GM12878 (cell line): ENCODE data around the gene SPATA9.

ENCODE experiments used
- BACH1 ChIP-seq: fragments of 450-650 bp; IDR thresholded peaks from 2 replicates; pipeline ENCODE4 v1.6.1; 2017; ENCODE audit warnings: mild to moderate bottlenecking, borderline replicate concordance
- NBN ChIP-seq: fragments of 450-650 bp; IDR thresholded peaks from 2 replicates; pipeline ENCODE4 v1.6.1; 2016
- POLR2A ChIP-seq: IDR thresholded peaks from 2 replicates; pipeline ENCODE4 v1.6.1; 2011; ENCODE audit warnings: low read depth, mild to moderate bottlenecking, low read length
- POLR2AphosphoS5 ChIP-seq: IDR thresholded peaks from 2 replicates; pipeline ENCODE4 v1.6.1; 2011; ENCODE audit warnings: mild to moderate bottlenecking, low read length, inconsistent platforms
- SREBF2 ChIP-seq: IDR thresholded peaks from 2 replicates; pipeline ENCODE4 v1.6.1; 2012; ENCODE audit warnings: mild to moderate bottlenecking, low read length
- SRF ChIP-seq, 2 experiments: IDR thresholded peaks; 2 replicates each; pipeline ENCODE4 v1.6.1; 2011; ENCODE audit warnings: low read depth in 2 of 2, low read length in 2 of 2, mild to moderate bottlenecking in 1 of 2, moderate library complexity in 1 of 2
- TF ChIP-seq, protein P1 (sequence below), 3 experiments: IDR thresholded peaks in 2 of 3; conservative IDR thresholded peaks in 1 of 3; 2 replicates each; pipeline ENCODE4 v1.5.1; 2011; ENCODE audit warnings: low read depth in 3 of 3, low read length in 3 of 3, mild to moderate bottlenecking in 3 of 3, control low read depth in 2 of 3, moderate library complexity in 2 of 3, inconsistent platforms in 1 of 3, mixed read lengths in 1 of 3; ENCODE audit not compliant: control insufficient read depth in 2 of 3, insufficient read depth in 1 of 3; ENCODE audit errors: extremely low read depth in 1 of 3

- TF ChIP-seq POLR2A (peak; percentile 77), SRF (IDR thresholded peaks at IDR 0.05; ENCODE audit: low read depth in 2 of 2, low read length in 2 of 2) (no peak), POLR2AphosphoS5 (peak; percentile 65), BACH1 (peak; percentile 57; the same call in 1 of the 2 replicates), NBN (no peak), SREBF2 (no peak)
- TF ChIP-seq, protein P1, sequence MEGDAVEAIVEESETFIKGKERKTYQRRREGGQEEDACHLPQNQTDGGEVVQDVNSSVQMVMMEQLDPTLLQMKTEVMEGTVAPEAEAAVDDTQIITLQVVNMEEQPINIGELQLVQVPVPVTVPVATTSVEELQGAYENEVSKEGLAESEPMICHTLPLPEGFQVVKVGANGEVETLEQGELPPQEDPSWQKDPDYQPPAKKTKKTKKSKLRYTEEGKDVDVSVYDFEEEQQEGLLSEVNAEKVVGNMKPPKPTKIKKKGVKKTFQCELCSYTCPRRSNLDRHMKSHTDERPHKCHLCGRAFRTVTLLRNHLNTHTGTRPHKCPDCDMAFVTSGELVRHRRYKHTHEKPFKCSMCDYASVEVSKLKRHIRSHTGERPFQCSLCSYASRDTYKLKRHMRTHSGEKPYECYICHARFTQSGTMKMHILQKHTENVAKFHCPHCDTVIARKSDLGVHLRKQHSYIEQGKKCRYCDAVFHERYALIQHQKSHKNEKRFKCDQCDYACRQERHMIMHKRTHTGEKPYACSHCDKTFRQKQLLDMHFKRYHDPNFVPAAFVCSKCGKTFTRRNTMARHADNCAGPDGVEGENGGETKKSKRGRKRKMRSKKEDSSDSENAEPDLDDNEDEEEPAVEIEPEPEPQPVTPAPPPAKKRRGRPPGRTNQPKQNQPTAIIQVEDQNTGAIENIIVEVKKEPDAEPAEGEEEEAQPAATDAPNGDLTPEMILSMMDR (IDR thresholded peaks at IDR 0.05 in 2 of 3, conservative IDR thresholded peaks at IDR 0.05 in 1 of 3; ENCODE audit: control insufficient read depth in 2 of 3, extremely low read depth in 1 of 3, insufficient read depth in 1 of 3, low read depth in 3 of 3, low read length in 3 of 3) = peak in 2 of 3 experiments; percentile 4 to 22; a peak in 3 of 6 replicates
Observed at GRCh38 chr5:95730730-95731570, 48.2 kb upstream of the SPATA9 start, which contains the start of gene RHOBTB3.
